Left cardiac atrium (tissue), 4 donors: ENCODE measurements around the gene SAMD9. TPM values are rescaled to one million over a fixed set of nuclear protein-coding genes. Genes with fewer than 3 reads are reported as not detected.
A peak's percentile ranks its signal among the peaks of the same experiment; 100 is the strongest.
"Not testable (repeated sequence)": the region's sequence is repeated elsewhere in the genome, so short reads cannot be mapped to it uniquely, and the experiment has no call there.

Experiments
- ATAC-seq, 2 donors: fragments of 200-7000 bp; cut with Tn5 transposase; one replicate each; pipeline ENCODE4 v1.9.1; 2020; ENCODE audit warnings: mild to moderate bottlenecking in 2 of 2, moderate library complexity in 2 of 2
- DNase-seq: peaks from one replicate; pipeline ENCODE4 v3.0.0-alpha.2; 2020
- intact Hi-C, 2 donors: fragments of 100-400 bp; cut with DNase I; formaldehyde crosslinking; loops; one replicate each; pipeline versions ENCODE4 v1.14.1 to v1.15.1; 2022 to 2023
- total RNA-seq, 2 donors: library from RNA; stranded (reverse); fragmentation: NEBNext Ultra II Directional; extraction: Animal tissue kit (Norgen Biotek cat#: 25700); gene quantifications; one replicate each; pipeline ENCODE4 v1.2.1, GENCODE V29; 2021
- donor health status: DM: no; HTN: yes; CAD: no.
- donor health status: DM: no; HTN: yes; CAD: no; lungs with severe emphysema.
- donor health status: DM: yes; HTN: yes; CAD: no.
- donor health status: Dilated cardiomyopathy.

The SAMD9 gene
- total RNA-seq, 2 donors from 2014 or later: 4.1 to 5.5 TPM

DNA sequence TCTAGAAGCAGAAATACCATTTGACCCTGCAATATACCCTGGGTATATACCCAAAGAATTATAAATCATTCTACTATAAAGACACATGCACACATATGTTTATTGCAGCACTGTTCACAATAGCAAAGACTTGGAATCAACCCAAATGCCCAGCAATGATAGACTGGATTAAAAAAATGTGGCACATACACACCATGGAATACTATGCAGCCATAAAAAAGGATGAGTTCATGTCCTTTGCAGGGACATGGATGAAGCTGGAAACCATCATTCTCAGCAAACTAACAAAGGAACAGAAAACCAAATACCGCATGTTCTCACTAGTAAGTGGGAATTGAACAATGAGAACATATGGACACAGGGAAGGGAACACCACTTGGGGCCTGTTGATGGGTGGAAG, 9.2 kb upstream of the SAMD9 start:
- DNase-seq, ATAC-seq, intact Hi-C loops: not testable (repeated sequence)

DNA sequence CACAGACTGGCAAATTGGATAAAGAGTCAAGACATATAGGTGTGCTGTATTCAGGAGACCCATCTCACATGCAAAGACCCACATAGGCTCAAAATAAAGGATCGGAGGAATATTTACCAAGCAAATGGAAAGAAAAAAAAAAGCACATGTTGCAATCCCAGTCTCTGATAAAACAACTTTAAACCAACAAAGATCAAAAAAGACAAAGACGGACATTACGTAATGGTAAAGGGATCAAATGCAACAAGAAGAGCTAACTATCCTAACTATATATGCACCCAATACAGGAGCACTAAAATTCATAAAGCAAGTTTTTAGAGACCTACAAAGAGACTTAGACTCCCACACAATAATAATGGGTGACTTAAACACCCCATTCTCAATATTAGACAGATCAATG, 5.8 kb upstream of the SAMD9 start:
- intact Hi-C loops, DNase-seq, ATAC-seq: not testable (repeated sequence)

DNA sequence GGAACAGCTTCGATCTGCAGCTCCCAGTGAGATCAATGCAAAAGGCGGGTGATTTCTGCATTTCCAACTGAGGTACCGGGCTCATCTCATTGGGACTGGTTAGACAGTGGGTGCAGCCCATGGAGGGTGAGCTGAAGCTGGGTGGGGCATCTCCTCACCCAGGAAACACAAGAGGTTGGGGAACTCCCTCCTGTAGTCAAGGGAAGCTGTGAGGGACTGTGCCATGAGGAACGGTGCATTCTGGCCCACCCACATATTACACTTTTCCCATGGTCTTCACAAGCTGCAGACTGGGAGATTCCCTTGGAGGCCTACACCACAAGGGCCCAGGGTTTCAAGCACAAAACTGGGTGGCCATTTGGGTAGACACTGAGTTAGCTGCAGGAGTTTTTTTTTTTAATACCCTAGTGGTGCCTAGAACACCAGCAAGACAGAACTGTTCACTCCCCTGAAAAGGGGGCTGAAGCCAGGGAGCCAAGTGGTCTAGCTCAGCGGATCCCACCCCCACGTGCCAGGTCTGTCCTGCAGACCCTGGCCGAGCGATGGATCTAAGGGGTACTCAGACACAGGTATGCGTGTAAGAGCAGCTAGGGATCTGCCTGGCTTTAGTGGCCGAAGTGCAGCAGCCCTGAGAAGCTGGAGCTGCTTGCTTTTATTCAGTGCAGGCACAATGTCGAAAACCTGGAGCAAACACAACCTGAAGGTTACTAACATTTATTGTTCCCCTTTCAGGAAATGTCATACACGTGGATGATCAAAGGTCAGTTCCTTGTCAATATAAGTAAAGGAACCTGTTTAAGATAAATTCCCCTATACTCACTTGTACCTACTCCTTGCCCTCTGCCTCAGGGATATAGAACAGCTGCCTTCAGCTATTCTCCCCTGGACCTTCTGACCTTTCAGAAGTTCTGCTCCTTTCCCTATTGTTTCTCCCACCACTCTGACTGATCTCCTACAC, 3.1 kb upstream of the SAMD9 start:
- ATAC-seq: no peak

DNA sequence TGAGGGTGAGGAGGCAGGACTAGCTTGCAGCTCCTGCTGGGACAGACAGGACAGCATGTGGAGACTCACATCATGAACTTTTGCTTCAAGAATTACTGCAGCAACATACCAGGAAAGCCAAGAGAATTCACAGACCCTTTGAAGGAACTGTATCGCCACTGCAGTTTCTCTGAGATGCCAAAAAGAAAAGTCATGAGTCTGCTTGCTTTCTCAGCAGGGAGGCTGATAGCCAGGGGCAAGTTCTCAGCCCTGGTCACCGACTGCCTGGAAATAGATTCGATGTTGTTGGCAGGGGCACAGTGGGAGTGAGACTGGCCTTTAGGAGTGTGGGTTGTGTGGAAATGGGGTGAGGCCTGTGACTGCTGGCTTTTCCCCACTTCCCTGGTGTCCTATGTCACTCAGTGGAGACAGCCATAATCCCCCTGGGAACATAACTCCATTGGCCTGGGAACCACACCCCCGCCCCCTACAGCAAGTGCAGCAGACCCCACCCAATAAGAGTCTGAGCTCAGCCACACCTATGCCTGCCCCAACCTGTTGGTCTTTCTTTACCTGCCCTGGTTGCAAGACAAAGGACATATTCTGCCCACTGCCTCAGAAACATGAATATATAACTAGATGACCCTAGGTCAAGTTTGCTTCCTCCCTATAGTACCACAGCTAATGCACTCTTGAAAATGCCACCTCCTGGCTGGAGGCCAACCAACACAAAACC, 1.6 kb upstream of the SAMD9 start:
- ATAC-seq: no peak
- intact Hi-C loops: no loop called here

More for the DNA sequence above, 3.1 kb upstream of the SAMD9 start:
- no peak for DNase-seq
- intact Hi-C loops: no loop called here

DNA sequence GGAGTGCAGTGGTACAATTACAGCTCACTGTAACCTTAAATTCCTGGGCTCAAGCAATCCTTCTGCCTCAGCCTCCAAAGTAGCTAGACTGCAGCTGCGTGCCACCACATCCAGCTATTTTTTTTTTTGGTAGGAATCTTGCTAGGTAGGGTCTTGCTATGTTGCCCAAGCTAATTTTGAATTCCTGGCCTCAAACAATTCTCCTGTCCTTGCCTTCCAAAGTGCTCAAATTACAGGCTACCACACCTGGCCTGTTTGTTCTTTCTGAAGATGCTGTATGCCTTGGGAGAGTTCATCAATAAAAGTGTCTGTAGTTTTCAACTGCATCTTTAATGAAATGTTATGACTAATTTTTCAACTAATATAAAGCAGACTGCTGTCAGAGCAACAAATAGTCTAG, 452 bp downstream of the SAMD9 start:
- DNase-seq (no peak), ATAC-seq (peak in 1 of 2 donors; percentile 27)
- intact Hi-C loops: no loop called here

More for the DNA sequence above, 1.6 kb upstream of the SAMD9 start:
- DNase-seq: no peak

DNA sequence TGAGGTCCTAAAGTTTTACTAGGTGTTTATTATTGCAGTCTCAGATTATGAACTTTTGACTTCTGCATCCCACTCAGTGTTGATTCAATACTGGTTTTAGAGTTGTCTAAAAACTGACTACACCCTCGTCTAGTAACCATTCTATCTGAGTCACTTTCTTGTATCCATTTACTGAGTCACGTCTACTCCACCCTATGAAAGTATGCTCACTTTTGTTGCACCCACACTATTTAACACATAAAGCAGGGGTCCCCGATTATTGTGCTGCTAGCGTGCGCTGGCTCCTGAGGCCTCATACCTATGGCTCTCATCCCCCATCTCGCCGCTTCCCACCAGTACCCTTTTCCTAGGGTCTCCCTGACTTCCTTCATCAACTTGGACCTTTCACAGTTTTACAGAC, 2.0 kb downstream of the SAMD9 start:
- intact Hi-C loops: no loop called here
- DNase-seq (no peak), ATAC-seq (peak in 1 of 2 donors; percentile 51)

DNA sequence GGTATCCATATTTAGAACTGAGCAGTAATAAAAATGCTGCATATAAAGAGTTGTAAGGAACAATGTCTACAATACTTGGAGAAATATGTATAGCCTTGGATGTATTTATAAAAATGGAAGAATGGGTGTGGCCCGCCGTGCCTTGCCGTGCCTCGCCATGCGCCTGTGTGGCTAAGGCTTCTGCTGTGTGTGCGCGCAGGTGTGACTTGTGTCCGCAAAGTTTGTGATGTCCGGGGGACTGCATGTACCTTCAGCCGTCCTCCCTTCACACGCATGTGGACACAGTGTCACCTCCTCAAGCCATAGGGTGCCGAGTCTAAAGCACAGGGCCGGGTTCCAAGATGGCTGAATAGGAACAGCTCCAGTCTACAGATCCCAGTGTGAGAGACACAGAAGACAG, 9.8 kb downstream of the SAMD9 start:
- intact Hi-C loops: no loop called here
- DNase-seq: no peak
- ATAC-seq: no peak

DNA sequence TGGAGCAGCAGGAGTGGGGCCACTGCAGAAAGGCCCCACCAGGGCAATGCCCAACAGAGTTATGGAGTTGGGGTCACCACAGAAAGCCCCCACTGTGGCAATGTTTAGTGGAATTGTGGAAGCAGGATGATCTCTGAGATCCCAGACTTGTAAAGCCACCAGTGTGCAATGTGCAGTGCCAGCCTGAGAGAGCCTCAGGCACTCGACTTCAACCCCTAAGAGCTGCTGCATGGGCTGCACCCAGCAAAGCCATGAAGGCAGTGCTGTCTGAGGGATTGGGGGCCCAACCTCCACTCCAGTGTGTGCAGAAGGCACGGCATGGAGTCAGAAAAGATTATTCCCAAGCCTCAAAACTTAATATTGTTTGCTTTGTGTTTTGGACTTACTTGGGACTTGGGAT, 20.4 kb downstream of the SAMD9 start:
- ATAC-seq: no peak
- intact Hi-C loops: no loop called here
- no peak for DNase-seq

DNA sequence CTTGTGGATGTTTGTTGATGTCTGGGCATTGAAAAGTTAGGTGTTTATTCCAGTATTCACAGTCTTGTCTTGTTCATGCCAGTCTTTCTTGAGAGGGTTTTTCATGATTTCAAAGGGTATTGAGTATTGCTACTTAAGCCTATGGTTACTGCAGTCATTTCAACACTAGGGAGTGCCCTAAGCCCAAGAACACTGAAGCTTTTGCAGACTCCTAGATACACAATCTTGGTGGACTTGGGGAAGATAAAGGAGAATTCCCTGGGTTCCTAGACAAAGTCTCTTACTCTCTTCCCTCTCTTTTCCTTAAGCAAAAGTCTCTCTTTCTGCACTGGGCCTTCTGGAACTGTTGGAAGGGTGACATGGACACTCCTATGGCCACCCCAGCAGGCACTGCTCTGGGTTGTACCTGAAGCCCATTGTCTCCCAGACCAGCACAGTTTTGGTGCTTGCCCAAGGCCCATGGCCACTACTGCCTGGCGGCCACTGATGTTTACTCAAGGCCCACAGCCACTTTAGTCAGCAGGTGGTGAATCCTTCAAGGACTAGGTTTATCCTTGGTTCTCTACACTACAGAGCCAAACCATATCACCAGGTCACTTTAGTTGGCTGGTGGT, 24.9 kb downstream of the SAMD9 start:
- no peak for DNase-seq
- intact Hi-C loops: no loop called here
- ATAC-seq: no peak

DNA sequence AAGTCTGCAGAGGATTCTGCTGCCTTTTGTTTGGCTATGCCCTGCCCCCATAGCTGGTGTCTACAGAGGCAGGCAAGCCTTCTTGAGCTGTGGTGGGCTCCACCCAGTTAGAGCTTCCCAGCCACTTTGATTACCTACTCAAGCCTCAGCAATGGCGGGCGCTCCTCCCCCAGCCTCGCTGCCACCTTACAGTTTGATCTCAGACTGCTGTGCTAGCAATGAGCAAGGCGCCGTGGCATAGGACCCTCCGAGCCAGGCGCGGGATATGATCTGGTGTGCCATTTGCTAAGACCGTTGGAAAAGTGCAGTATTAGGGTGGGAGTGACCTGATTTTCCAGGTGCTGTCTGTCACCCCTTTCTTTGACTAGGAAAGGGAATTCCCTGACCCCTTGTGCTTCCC, 44.4 kb downstream of the SAMD9 start:
- intact Hi-C loops, DNase-seq, ATAC-seq: not testable (repeated sequence)

DNA sequence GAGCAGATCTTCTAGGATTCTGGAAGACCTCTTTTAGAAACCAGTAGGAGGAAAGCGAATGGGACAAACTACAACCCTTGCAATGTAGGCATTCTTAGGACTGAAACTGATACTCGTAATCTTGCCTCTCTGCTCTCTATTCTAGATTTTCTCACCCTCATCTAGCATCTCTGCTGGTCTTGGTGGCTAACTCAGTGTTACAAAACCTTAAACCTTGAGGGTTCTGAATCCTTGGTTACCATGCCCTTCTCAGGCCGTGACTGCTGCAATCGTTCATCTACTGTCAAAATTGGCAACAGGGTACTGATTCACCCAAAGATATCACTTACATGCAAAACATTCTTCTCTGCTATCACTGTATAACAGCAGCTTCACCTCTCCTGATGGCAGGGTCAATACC, 55.2 kb downstream of the SAMD9 start:
- ATAC-seq (no peak), DNase-seq (no peak)
- intact Hi-C loops: loop anchor here in 1 of 2 donors (10.0 kb wide), 1 partner anchor 448 kb away; no protein-coding TSS in a partner anchor

DNA sequence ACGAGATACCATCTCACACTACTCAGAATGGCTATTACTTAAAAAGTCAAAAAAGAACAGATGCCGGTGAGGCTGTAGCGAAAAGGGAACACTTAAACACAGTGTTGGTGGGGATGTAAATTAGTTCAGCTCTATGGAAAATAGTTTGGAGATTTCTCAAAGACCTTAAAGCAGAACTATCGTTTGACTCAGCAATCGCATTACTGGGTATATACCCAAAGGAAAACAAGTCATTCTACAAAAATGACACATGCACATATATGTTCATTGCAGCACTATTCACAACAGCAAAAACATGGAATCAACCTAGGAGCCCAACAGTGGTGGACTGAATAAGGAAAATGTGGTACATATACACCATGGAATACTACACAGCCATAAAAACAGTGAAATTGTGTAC, 56.9 kb downstream of the SAMD9 start:
- intact Hi-C loops: loop anchor here in 1 of 2 donors (10.0 kb wide), 1 partner anchor 446 kb away; no protein-coding TSS in a partner anchor
- DNase-seq: no peak
- no peak for ATAC-seq

DNA sequence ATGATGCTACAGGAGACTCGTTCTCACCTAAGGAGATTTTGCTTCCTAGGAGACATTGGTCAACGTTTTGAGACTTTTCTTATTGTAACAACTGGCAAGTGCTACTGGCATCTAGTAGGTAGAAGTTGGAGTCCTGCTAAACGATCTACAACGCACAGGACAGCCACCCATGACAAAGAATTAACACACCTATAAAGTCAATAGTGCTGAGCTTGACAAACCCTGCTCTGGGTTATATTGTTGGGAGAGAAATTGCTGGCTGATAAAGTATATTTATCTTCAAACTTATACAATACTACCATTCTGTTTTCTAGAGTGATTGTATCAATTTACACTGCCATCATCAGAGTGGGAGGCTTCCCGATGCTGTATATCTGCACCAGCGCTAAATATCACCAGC, 57.8 kb downstream of the SAMD9 start:
- intact Hi-C loops: loop anchor here in 1 of 2 donors (10.0 kb wide), 1 partner anchor 445 kb away; no protein-coding TSS in a partner anchor
- ATAC-seq: no peak
- DNase-seq: no peak

DNA sequence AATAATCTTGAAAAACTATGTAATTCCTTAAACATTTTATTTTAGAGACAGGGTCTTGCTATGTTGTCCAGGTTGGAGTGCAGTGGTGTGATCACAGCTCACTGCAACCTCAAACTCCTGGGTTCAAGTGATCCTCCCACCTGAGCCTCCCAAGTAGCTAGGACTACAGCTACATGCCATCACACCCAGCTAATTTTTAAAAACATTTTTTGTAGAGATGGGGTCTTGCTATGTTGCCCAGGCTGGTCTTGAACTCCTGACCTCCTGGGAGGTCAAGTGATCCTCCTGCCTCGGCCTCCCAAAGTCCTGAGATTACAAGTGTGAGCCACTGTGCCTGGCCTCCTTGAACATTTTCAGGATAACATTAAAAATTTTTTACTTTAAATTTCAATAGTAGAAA, 61.2 kb downstream of the SAMD9 start:
- intact Hi-C loops: loop anchor here (10.0 kb wide), 2 partner anchors 212 to 222 kb away; partner anchors contain the start of gene CDK6 (in 1 of the 2)
- DNase-seq, ATAC-seq: not testable (repeated sequence)

DNA sequence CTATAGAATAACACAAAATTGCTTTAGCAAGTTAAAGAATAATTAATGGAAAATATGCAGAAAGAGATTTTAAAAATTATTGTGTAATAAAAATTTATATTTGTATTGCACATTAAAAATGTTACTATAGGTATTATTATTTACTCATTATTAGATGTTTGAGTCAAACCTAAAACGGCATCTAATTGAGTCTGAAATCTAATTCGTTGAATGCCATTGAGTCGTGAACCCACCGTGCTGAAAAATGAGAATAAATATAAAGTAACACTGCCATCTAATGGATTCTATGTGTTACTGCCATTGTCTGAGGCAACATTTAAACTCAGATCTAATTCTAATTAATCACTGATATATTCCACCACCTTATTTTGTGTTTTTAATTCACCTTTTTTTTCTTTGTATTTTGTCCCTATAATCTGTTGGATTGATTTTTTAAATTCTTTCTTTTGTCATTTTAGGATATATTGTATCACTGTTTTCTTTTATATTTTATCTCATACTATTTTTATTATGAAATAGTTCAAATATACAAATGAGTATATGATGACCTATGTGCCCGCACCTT, 62.2 kb downstream of the SAMD9 start:
- DNase-seq (no peak), ATAC-seq (peak; percentile 33 to 57)
- intact Hi-C loops: loop anchor here (2.0 to 10.0 kb wide), 3 partner anchors 211 to 433 kb away; partner anchors contain the start of gene CDK6 (in 1 of the 2)

DNA sequence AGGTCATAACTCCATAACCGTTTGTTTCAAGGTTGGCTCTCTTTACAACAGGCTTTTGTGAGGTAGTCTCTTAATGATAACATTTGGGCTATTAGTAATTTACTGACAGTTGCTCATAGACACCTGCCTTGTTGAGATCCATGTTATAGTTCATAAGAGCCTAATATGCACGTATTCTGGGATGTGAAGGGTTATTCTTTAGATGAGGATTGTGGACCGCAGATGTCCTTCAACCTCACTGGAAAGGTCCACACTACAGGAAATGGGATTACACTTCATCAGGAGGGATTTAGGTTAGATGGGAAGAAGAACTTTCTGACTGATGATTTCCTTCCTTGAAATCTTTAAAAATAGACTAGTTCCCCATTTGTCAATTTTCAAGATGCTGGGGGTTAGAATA, 62.8 kb downstream of the SAMD9 start:
- intact Hi-C loops: loop anchor here (2.0 to 10.0 kb wide), 3 partner anchors 210 to 432 kb away; partner anchors contain the start of gene CDK6 (in 1 of the 2)
- ATAC-seq: no peak
- DNase-seq: no peak

DNA sequence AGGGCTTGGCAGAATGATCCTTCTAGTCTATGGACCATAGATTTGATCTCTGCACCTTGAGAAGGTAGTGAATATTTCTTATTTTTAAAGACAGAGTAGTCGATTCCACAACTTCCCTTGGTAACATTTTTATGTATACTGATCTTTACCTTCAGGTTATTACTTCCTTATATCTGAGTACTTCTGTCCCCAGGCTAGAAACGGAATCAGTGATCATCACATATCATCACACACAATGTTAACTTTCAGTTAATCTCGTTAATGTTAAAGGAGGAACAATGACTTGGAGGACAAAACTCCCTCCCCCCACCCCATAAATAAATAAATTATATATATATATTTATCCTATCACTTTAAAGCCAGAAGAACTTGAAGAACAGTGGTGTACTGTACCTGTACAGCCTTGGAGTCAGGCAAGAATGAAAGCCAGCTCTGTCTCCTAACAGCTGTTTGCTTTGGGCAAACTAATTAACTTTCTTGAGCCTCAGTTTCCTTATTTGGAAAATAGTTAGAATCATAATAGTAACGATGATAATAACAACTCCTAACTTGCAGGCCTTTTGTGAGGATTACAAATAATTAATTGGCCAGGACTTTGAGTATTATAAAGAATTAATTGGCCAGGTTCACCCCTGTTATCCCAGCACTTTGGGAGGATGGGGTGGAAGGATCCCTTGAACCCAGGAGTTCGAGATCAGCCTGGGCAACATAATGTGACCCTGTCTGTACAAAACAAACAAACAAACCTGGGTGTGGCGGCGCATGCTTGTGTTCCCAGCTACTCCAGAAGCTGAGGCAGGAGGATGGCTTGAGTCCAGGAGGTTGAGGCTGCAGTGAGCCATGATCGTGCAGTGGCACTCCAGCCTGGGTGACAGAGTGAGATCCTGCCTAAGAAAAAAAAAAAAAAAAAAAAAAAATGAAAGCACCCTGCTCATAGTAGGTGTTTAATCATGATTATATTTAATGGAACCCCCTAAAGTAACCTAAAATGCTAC, 63.5 kb downstream of the SAMD9 start:
- intact Hi-C loops: loop anchor here (2.0 to 10.0 kb wide), 3 partner anchors 209 to 431 kb away; partner anchors contain the start of gene CDK6 (in 1 of the 2)
- ATAC-seq (no peak), DNase-seq (no peak)
